LHCN-M2 (cell line): ENCODE measurements around the gene ATG2B. TPM values are rescaled to one million over a fixed set of nuclear protein-coding genes. Genes with fewer than 3 reads are reported as not detected.

Experiments
- DNase-seq: peaks from one replicate; pipeline ENCODE4 v3.0.0-alpha.2; 2012; ENCODE audit warnings: low read depth
- total RNA-seq: library from RNA; depleted of rRNA; stranded (reverse); fragments of >200 nt; gene quantifications from 2 replicates; pipeline ENCODE4 v1.2.3, GENCODE V29; 2014

Gene ATG2B
- total RNA-seq, 1 experiment from 2014 or later: 12.4 TPM

- DNase-seq: no peak
Observed at GRCh38 chr14:96271421-96271762, 91.7 kb downstream of the ATG2B start.

GRCh38 chr14:96270565-96271420 is 92.3 kb downstream of the ATG2B start:
- no peak for DNase-seq

GRCh38 chr14:96269359-96269710 is 93.8 kb downstream of the ATG2B start:
- no peak for DNase-seq

GRCh38 chr14:96268431-96269358 is 94.4 kb downstream of the ATG2B start:
- peak; percentile 77 for DNase-seq

GRCh38 chr14:96267916-96268315 is 95.2 kb downstream of the ATG2B start:
- DNase-seq: no peak

- DNase-seq: peak; percentile 35
Observed at GRCh38 chr14:96267336-96267735, 95.8 kb downstream of the ATG2B start.

- DNase-seq: no peak
Observed at GRCh38 chr14:96265383-96266095, 97.6 kb downstream of the ATG2B start.

- no peak for DNase-seq
Observed at GRCh38 chr14:96264853-96265252, 98.3 kb downstream of the ATG2B start.

GRCh38 chr14:96264200-96264553 is 99.0 kb downstream of the ATG2B start:
- DNase-seq: no peak

GRCh38 chr14:96263347-96264199 is 99.6 kb downstream of the ATG2B start:
- DNase-seq: no peak

GRCh38 chr14:96261772-96262655 is 101.1 kb downstream of the ATG2B start:
- DNase-seq: no peak

- DNase-seq: no peak
Observed at GRCh38 chr14:96261053-96261452, 102.1 kb downstream of the ATG2B start.

- peak; percentile 80 for DNase-seq
Observed at GRCh38 chr14:96260341-96260821, 102.8 kb downstream of the ATG2B start.

GRCh38 chr14:96257900-96258299 is 105.2 kb downstream of the ATG2B start:
- DNase-seq: no peak

- no peak for DNase-seq
Observed at GRCh38 chr14:96257056-96257455, 106.1 kb downstream of the ATG2B start.

GRCh38 chr14:96256407-96256806 is 106.7 kb downstream of the ATG2B start:
- peak; percentile 67 for DNase-seq

GRCh38 chr14:96255501-96256366 is 107.4 kb downstream of the ATG2B start, which contains the start of gene BDKRB1:
Gene BDKRB1, plus strand, starts transcription at chr14:96256210. Its CDS starts 7,473 bp downstream, at chr14:96263683.
- DNase-seq: peak; percentile 88

GRCh38 chr14:96254687-96255086 is 108.5 kb downstream of the ATG2B start:
- DNase-seq: no peak
